Measurements from ENCODE around the gene USP2. TPM values are rescaled to one million over a fixed set of nuclear protein-coding genes. Genes with fewer than 3 reads are reported as not detected.
A peak's percentile ranks its signal among the peaks of the same experiment; 100 is the strongest.

Gene USP2
- total and polyA plus RNA-seq, 2 of the 8 experiments (the other 6 are each of a cell fraction or from before 2014, with no cell fraction given) = 2.2 to 6.9 TPM

DNA sequence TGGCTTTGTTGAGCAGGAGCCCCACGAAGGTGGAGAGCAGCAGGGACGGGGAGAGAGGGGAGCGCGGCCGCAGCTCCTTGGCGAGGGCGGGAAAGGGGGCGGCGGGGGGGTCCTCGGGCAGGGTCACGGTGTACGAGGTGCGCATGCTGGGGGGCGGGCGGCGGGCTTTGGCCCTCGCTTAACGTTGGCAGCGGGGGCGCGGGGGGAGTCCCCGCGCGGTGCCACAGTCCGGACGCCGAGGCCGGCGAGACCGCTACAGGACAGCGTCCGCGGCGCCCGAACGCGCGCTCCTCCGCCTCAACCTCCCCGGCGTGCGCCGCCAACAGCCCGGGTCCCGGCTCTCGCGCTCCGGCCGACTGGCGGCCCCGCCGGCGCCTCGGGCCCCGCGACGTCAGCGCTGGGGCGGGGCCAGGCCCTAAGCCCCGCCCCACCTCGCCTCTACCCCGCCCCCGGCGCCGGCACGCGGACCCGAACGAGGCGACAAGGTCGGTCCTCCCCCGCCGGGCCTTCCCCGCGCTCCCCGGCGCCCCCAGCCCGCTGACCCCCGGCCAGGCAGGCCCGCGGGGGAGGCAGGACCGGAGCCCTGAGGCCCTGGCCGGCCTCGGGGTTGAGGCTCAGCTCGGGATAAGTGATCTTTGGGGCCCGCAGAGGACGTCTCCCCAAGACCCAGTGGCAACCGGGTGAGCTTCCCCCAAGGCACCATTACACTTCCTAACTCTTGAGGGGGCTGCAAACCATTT lies 17.5 kb downstream of the USP2 start:
- POLR2A ChIA-PET (ENCODE audit: partially characterized antibody) = interaction anchor here (0.6 to 3.7 kb wide), 6 partner anchors 9 to 280 kb away, joined by 3 to 32 read pairs (median 4); partner anchors contain the start of genes NLRX1 and THY1
- Histone ChIP-seq H3K4me2 (ENCODE audit: insufficient read depth in 1 of 2, low read depth in 2 of 2, low read length in 2 of 2) (peak overlapping the region; percentile 69 to 82), H2AK5ac (ENCODE audit: low read depth, low read length) (no peak overlapping the region), H2BK120ac (replicated peaks; ENCODE audit: low read depth, low read length) (no peak overlapping the region), H3K79me2 (ENCODE audit: control insufficient read depth in 1 of 2, insufficient read depth in 2 of 2, low read length in 2 of 2) (no peaks in the 10 kb centered on the region), H3K18ac (ENCODE audit: extremely low read depth, low read length) (peak overlapping the region; percentile 38), H2BK20ac (ENCODE audit: low read length) (no peak overlapping the region), H3K14ac (ENCODE audit: insufficient read length) (no peak overlapping the region), H3K4ac (replicated peaks; ENCODE audit: insufficient read length, low read depth, low read length) (no peak overlapping the region), H2BK5ac (ENCODE audit: low read depth, low read length) (no peak overlapping the region), H4K91ac (replicated peaks; ENCODE audit: insufficient read length, low read length) (no peak overlapping the region), H2AFZ (ENCODE audit: low read length) (no peak overlapping the region), H3K4me3 (ENCODE audit: extremely low read depth in 1 of 4, insufficient read depth in 2 of 4, low read depth in 3 of 4, low read length in 4 of 4) (peak overlapping the region; percentile 33 to 63 (median 36)), H3K4me1 (replicated peaks in 1 of 4; ENCODE audit: control insufficient read depth in 3 of 4, insufficient read depth in 4 of 4, low read length in 3 of 4) (peaks cover 12 to 25% (median 23%) of the 10 kb centered on the region in 4 experiments), H2BK15ac (ENCODE audit: low read length) (peak overlapping the region; percentile 40; the same call in 1 of the 2 replicates), H4K5ac (ENCODE audit: insufficient read length, low read depth, low read length) (no peak overlapping the region), H3K27me3 (replicated peaks in 1 of 4; ENCODE audit: control insufficient read depth in 3 of 4, extremely low read depth in 1 of 4, insufficient read depth in 3 of 4, low read length in 3 of 4) (peaks cover 18 to 37% (median 34%) of the 10 kb centered on the region in 4 experiments), H3K9me3 (ENCODE audit: insufficient read depth in 2 of 2, low read depth in 1 of 2, low read length in 1 of 2) (no peaks in the 10 kb centered on the region; a peak in 1 of 4 replicates), H4K8ac (ENCODE audit: extremely low read depth, insufficient read depth, low read length) (0 out of 2 replicates have a peak overlapping the region, but pooled peaks have one; percentile 11), H3K27ac (ENCODE audit: low read depth, low read length) (no peak overlapping the region), H3K79me1 (ENCODE audit: low read depth, low read length) (no peaks in the 10 kb centered on the region; the same call in 1 of the 2 replicates), H3K9ac (replicated peaks in 1 of 4; ENCODE audit: extremely low read depth in 1 of 4, low read depth in 3 of 4, low read length in 3 of 4) (no peak overlapping the region), H3K23me2 (ENCODE audit: low read depth, low read length) (peaks cover 4% of the 10 kb centered on the region; the same call in 1 of the 2 replicates), H3K23ac (ENCODE audit: insufficient read length) (no peak overlapping the region), H3K56ac (replicated peaks; ENCODE audit: insufficient read length, low read depth, low read length) (no peak overlapping the region), H3K36me3 (ENCODE audit: control insufficient read depth in 2 of 4, insufficient read depth in 4 of 4, low read length in 3 of 4) (no peaks in the 10 kb centered on the region), H2BK12ac (ENCODE audit: low read depth, low read length) (no peak overlapping the region), H4K20me1 (replicated peaks in 1 of 2; ENCODE audit: control insufficient read depth in 1 of 2, insufficient read depth in 2 of 2, low read length in 2 of 2) (peaks cover 4 to 22% of the 10 kb centered on the region in 2 experiments)
- no peak for FAIRE-seq
- 10% methylated on average over 9 of the region's 88 CpGs; no CpG with 5 or more reads in 1 of the 2 experiments for WGBS, 2 experiments (ENCODE audit: extremely low coverage in 1 of 2, insufficient coverage in 1 of 2, insufficient read length in 1 of 2, insufficient replicate concordance in 2 of 2, low coverage in 1 of 2, low lambda C conversion rate in 2 of 2, missing lambda C conversion rate in 1 of 2)
- peak in 1 of 2 experiments; percentile 83 for DNase-seq (ENCODE audit: low read depth in 1 of 2, low spot score in 2 of 2)
- CTCF ChIA-PET (ENCODE audit: partially characterized antibody) = interaction anchor here (1.0 to 10.9 kb wide), 8 partner anchors 8 to 716 kb away, joined by 3 to 474 read pairs (median 4); partner anchors contain the start of gene USP2
- TF ChIP-seq, protein P1, sequence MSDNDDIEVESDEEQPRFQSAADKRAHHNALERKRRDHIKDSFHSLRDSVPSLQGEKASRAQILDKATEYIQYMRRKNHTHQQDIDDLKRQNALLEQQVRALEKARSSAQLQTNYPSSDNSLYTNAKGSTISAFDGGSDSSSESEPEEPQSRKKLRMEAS (IDR thresholded peaks at IDR 0.05) = peak; percentile 83
- TF ChIP-seq ASH2L (IDR thresholded peaks at IDR 0.05; ENCODE audit: low read length) = no peak
- TF ChIP-seq FOSL1 (IDR thresholded peaks at IDR 0.05; ENCODE audit: insufficient read depth, low read depth, low read length) = no peak
- TF ChIP-seq, protein P2, sequence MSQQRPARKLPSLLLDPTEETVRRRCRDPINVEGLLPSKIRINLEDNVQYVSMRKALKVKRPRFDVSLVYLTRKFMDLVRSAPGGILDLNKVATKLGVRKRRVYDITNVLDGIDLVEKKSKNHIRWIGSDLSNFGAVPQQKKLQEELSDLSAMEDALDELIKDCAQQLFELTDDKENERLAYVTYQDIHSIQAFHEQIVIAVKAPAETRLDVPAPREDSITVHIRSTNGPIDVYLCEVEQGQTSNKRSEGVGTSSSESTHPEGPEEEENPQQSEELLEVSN (IDR thresholded peaks at IDR 0.05) = peak; percentile 74
- peak; percentile 17 for TF ChIP-seq EZH2 (IDR thresholded peaks at IDR 0.05; ENCODE audit: low read depth, low read length, severe bottlenecking)
- TF ChIP-seq TAF1 (IDR thresholded peaks at IDR 0.05; ENCODE audit: low read depth, low read length) = peak; percentile 53; the same call in 1 of the 2 replicates
- TF ChIP-seq TCF12 (IDR thresholded peaks at IDR 0.05; ENCODE audit: low read depth, low read length) = no peak
- peak; percentile 81 for TF ChIP-seq KDM4A (IDR thresholded peaks at IDR 0.05; ENCODE audit: low read depth, low read length, severe bottlenecking)
- peak in 1 of 2 experiments; percentile 44; a peak in 2 of 3 replicates for TF ChIP-seq POLR2A (IDR thresholded peaks at IDR 0.05; ENCODE audit: control extremely low read depth in 1 of 2, low read depth in 2 of 2, low read length in 2 of 2)
- TF ChIP-seq RBBP5 (IDR thresholded peaks at IDR 0.05; ENCODE audit: borderline replicate concordance, low read depth, low read length) = 0 out of 2 replicates have a peak, but pooled peaks have one; percentile 13
- no peak for TF ChIP-seq CEBPB (IDR thresholded peaks at IDR 0.05; ENCODE audit: low read depth, low read length)
